Ammon's horn (tissue), 1 donor: ENCODE data around the gene MYL7.
A peak's percentile ranks its signal among the peaks of the same experiment; 100 is the strongest.
"Not testable (repeated sequence)": the region's sequence is repeated elsewhere in the genome, so short reads cannot be mapped to it uniquely, and the experiment has no call there.

Experiments
- DNase-seq: peaks from one replicate; pipeline ENCODE4 v3.0.0-alpha.2; 2016; ENCODE audit warnings: low spot score

The MYL7 gene

GRCh38 chr7:44131173-44132029 lies 9.7 kb downstream of the MYL7 start:
- no peak for DNase-seq

- no peak for DNase-seq
Observed at GRCh38 chr7:44128721-44129582, 12.2 kb downstream of the MYL7 start.

- no peak for DNase-seq
Observed at GRCh38 chr7:44127161-44127560, 14.0 kb downstream of the MYL7 start.

- DNase-seq: not testable (repeated sequence)
Observed at GRCh38 chr7:44126574-44126973, 14.6 kb downstream of the MYL7 start.

GRCh38 chr7:44124822-44125202 lies 16.3 kb downstream of the MYL7 start:
- no peak for DNase-seq

GRCh38 chr7:44123190-44124003 lies 17.7 kb downstream of the MYL7 start, which contains the start of gene POLD2:
POLD2 (minus strand) TSS chr7:44123548; CDS start chr7:44122053, 1,495 bp downstream.
- DNase-seq: peak; percentile 99

- no peak for DNase-seq
Observed at GRCh38 chr7:44122529-44122928, 18.6 kb downstream of the MYL7 start.

- DNase-seq: no peak
Observed at GRCh38 chr7:44121761-44122420, 19.2 kb downstream of the MYL7 start.

GRCh38 chr7:44120395-44120794 lies 20.7 kb downstream of the MYL7 start:
- no peak for DNase-seq

- no peak for DNase-seq
Observed at GRCh38 chr7:44119829-44120380, 21.2 kb downstream of the MYL7 start.

- DNase-seq: no peak
Observed at GRCh38 chr7:44117801-44118429, 23.2 kb downstream of the MYL7 start.

GRCh38 chr7:44116789-44117666 lies 24.1 kb downstream of the MYL7 start:
- no peak for DNase-seq

GRCh38 chr7:44116087-44116788 lies 24.9 kb downstream of the MYL7 start:
- DNase-seq: no peak

GRCh38 chr7:44114586-44115310 lies 26.4 kb downstream of the MYL7 start:
- DNase-seq: peak; percentile 95

- no peak for DNase-seq
Observed at GRCh38 chr7:44113764-44114354, 27.3 kb downstream of the MYL7 start.

GRCh38 chr7:44112997-44113763 lies 28.0 kb downstream of the MYL7 start:
- no peak for DNase-seq
